Measurements from ENCODE around the gene TMEM109.

The TMEM109 gene

GRCh38 chr11:60929764-60930163 lies 15.8 kb downstream of the TMEM109 start:
- peaks cover 22% of the 10 kb centered on the region for H3K27me3 ChIP-seq (ENCODE audit: insufficient read depth, poor library complexity, severe bottlenecking)
- no peak overlapping the region for H3K4me3 ChIP-seq (replicated peaks; ENCODE audit: insufficient read depth, low read length)
- DNase-seq (ENCODE audit: low read depth in 1 of 2, low spot score in 1 of 2), result no peak
- no peak overlapping the region for H3K27ac ChIP-seq (replicated peaks)
- TF ChIP-seq SPI1 (IDR thresholded peaks at IDR 0.05; ENCODE audit: borderline replicate concordance, low read depth) (no peak), GABPA (IDR thresholded peaks at IDR 0.05; ENCODE audit: low read depth) (no peak), REST (IDR thresholded peaks at IDR 0.05; ENCODE audit: insufficient replicate concordance, low read depth) (no peak), POLR2AphosphoS5 (IDR thresholded peaks at IDR 0.05; ENCODE audit: low read depth) (no peak), CTCF (IDR thresholded peaks at IDR 0.05; ENCODE audit: insufficient read depth, low read length) (no peak)

- Histone ChIP-seq H3K27ac (replicated peaks) (no peak overlapping the region), H3K27me3 (ENCODE audit: insufficient read depth, poor library complexity, severe bottlenecking) (peaks cover 16% of the 10 kb centered on the region), H3K4me3 (replicated peaks; ENCODE audit: insufficient read depth, low read length) (no peak overlapping the region)
- TF ChIP-seq REST (IDR thresholded peaks at IDR 0.05; ENCODE audit: insufficient replicate concordance, low read depth) (no peak), GABPA (IDR thresholded peaks at IDR 0.05; ENCODE audit: low read depth) (no peak), POLR2AphosphoS5 (IDR thresholded peaks at IDR 0.05; ENCODE audit: low read depth) (no peak), SPI1 (IDR thresholded peaks at IDR 0.05; ENCODE audit: borderline replicate concordance, low read depth) (no peak), CTCF (IDR thresholded peaks at IDR 0.05; ENCODE audit: insufficient read depth, low read length) (no peak)
- DNase-seq (ENCODE audit: low read depth in 1 of 2, low spot score in 1 of 2), result no peak
Observed at GRCh38 chr11:60930394-60930793, 16.4 kb downstream of the TMEM109 start.

GRCh38 chr11:60931917-60932316 lies 18.0 kb downstream of the TMEM109 start:
- DNase-seq (ENCODE audit: low read depth in 1 of 2, low spot score in 1 of 2), result no peak
- peaks cover 4% of the 10 kb centered on the region for H3K27me3 ChIP-seq (ENCODE audit: insufficient read depth, poor library complexity, severe bottlenecking)
- no peak overlapping the region for H3K4me3 ChIP-seq (replicated peaks; ENCODE audit: insufficient read depth, low read length)
- no peak overlapping the region for H3K27ac ChIP-seq (replicated peaks)
- no peak for TF ChIP-seq POLR2AphosphoS5 (IDR thresholded peaks at IDR 0.05; ENCODE audit: low read depth)
- TF ChIP-seq CTCF (IDR thresholded peaks at IDR 0.05; ENCODE audit: insufficient read depth, low read length), result no peak
- no peak for TF ChIP-seq GABPA (IDR thresholded peaks at IDR 0.05; ENCODE audit: low read depth)
- no peak for TF ChIP-seq REST (IDR thresholded peaks at IDR 0.05; ENCODE audit: insufficient replicate concordance, low read depth)
- no peak for TF ChIP-seq SPI1 (IDR thresholded peaks at IDR 0.05; ENCODE audit: borderline replicate concordance, low read depth)
